GM19238 (cell line): ENCODE results near the gene MT1G.
"Not testable (repeated sequence)": the region's sequence is repeated elsewhere in the genome, so short reads cannot be mapped to it uniquely, and the experiment has no call there.

Experiments
- DNase-seq: peaks from one replicate; pipeline ENCODE4 v3.0.0; 2011; ENCODE audit warnings: low spot score; ENCODE audit not compliant: insufficient read length

The MT1G gene

GRCh38 chr16:56667581-56668571 lies at the start of gene MT1G:
MT1G (minus strand) TSS chr16:56668065; CDS start chr16:56667993, 72 bp downstream.
- no peak for DNase-seq

- DNase-seq = not testable (repeated sequence)
These were observed 49.7 kb upstream of the MT1G start for GRCh38 chr16:56717532-56717931.

- DNase-seq = no peak
These were observed 48.9 kb upstream of the MT1G start for GRCh38 chr16:56716761-56717160.

GRCh38 chr16:56715126-56715525 lies 47.3 kb upstream of the MT1G start:
- DNase-seq = no peak

- no peak for DNase-seq
These were observed 45.9 kb upstream of the MT1G start for GRCh38 chr16:56713794-56714193.

DNA sequence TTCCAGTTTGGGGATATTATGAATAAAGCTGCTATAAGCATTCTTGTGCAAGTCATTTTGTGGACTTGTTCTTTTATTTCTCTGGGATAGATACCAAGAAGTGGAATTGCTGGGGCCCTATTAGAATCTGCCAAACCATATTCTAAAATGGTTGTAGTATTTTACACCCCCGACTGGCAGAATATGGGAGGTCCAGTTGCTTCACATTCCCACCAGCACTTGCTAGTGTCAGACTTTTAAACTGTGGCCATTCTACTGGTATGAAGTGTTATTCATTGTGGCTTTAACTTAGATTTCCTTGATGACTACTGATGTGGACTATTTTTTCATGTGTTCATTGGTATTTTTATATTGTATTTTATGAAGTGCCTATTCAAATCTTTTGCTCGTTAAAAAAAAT lies 44.0 kb upstream of the MT1G start:
- no peak for DNase-seq

- no peak for DNase-seq
These were observed 42.4 kb upstream of the MT1G start for GRCh38 chr16:56710181-56710737.

GRCh38 chr16:56709443-56710040 lies 41.7 kb upstream of the MT1G start:
- no peak for DNase-seq

DNA sequence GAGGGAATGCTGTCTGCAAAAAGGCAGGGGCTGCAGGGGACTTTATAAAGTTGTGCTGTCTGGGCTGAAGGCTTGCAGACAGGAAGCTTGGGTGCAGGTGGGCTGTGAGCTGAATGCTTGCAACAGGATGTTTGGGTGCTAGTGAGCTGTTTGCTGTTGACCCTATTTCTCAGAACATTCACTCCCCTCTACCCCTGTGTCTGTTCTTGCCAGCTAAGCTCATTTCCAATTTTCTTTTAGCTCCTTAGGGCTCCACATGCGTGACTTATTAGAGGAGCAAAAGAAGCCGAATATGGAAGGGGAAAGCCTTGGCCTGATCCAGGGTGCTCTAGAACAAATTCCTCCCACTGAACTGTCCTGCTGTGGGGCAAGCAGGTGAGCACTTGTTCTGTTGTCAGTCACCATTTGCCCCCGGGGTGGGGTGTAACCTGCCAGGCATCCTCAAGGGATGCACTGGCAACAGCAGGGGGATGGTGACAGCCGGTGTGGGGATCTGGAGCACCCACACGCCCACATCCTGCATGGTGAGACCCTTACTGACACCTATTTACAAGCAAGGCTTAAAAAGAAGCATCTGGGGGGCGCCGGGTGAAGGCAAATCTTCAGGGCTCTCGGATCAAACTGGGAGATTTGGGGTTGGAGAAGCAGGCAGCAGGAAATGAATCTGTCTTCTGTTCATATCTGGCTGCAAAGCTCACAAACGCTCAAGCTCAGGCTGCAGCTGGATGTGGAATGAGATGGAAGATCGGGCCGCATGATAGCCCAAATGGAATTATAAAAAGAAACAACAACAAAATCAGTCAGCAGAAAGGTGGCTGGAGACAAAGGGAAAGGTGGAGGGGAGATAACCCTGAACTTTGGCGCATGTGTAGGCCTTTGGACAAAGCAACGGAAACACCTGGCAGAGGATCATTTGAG lies 40.9 kb upstream of the MT1G start:
- DNase-seq = no peak

- no peak for DNase-seq
These were observed 35.0 kb upstream of the MT1G start for GRCh38 chr16:56702836-56703235.

- DNase-seq = no peak
These were observed 33.7 kb upstream of the MT1G start for GRCh38 chr16:56701534-56701933.

DNA sequence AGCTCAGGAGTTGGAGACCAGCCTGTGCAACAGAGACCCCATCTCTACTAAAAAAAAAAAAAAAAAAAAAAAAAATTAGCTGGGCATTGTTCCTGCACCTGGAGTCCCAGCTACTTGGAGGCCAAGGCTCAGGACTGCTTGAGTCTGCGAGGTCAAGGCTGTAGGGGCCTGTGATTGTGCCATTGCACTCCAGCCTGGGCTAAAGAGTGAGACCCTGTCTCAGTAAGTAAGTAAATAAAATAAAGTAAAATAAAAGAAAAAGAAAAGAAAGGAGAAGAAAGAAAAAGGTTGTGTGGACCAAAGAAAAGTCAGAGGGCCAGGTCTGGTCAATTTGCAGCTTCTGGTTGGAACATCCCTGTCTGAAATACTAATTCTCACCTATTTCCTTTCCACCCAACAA lies 32.8 kb upstream of the MT1G start:
- DNase-seq = no peak

DNA sequence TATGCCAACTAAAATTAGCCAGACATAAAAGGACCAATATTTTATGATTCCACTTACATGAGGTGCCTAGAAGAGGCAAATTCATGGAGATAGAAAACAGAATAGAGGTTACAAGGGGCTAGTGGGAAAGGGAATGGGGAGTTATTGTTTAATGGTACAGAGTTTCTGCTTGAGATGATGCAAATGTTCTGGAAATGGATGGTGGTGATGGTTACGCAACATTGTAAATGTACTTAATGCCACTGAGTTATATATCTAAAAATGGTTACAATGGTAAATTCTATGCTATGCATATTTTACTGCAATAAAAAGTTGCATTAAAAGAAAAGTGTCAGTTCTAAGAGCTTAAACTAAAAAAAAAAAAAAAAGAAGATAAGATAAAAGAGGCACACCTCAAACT lies 32.3 kb upstream of the MT1G start:
- DNase-seq = no peak

- no peak for DNase-seq
These were observed 29.7 kb upstream of the MT1G start for GRCh38 chr16:56697456-56698155.

DNA sequence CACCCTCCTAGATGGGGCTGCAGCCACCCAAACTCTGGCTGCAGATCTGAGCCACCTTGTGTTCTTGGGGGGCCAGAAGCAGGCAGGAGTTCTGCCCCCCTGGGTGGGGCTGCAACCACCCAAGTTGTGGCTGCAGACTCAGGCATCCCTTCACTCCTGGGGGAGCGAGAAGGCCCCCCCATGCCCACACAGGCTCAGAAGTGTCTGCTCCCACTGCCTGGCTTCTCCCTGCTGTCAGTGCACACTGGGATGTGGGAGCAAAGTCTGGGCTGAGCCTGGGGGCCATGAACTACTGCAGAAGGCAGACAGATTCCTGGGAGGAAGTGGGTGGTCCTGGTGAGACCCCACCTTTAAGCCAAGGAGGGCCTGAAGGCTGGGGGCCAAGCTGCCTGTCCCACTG lies 27.4 kb upstream of the MT1G start:
- DNase-seq = no peak

DNA sequence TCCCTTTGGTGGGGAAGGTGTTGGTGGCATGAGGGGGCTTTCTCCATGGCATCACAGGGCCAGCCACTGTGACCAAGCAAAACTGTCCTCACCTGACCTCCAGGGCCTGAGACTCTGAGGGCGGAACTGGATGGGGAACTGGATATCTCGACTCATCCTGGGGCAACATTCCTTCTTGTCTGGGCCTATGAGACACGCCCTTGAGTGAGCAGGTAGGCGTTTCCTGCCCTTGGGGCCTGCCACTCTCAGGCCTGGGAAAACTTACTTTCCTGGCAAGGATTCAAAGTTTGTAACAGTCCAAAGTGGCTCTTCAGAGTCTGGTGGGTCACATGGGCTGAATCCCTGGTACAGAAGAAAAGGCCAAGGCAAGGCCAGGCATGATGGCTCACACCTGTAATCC lies 24.0 kb upstream of the MT1G start:
- no peak for DNase-seq

DNA sequence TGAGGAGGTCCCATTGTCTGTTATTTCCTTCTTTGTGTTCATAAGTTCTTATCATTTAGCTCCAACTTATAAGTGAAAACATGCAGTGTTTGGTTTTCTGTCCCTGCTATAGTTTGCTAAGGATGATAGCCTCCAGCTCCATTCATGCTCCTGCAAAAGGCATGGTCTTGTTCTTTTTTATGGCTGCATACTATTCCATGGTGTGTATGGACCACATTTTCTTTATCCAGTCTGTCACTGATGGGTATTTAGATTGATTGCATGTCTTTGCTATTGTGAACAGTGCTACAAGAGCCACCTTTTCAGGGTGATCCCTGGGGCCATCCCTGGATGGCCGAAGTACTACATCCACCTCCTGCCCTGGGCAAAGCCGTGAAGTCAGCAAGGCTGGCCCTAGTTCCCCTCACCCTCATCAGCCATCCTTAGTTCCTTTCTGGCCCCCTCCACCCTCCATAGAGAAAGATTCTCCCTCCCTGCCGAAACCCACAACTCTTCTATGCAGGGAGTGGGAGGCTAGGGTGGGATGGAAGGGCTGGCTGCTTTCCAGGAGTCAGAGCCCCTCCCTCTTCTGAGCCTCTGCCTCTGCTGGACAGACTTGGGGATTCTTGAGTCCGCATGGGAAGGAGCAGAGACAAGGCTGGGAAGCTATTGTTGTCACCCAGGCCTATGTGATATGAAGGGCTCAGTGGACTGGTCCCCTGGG lies 22.7 kb upstream of the MT1G start:
- DNase-seq = no peak

DNA sequence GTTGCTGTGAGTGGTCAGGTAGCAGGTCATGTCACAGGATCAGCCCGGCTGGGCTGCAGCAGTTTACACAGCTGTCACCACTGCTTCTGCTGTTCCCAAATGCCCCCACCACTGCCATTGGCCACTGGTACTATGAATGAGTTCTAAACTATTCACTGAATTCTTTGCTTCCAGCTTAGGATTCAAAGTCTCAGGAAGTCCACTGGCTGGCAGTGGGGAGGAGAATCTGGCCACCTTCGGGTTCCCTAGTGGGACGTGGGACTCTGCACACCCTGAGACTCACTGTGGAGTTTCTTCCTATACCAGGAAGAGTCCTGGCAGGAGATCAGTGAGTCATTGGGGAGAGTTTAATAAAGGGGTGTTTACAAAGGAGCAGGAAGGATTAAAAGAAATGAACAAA lies 21.3 kb upstream of the MT1G start:
- DNase-seq = no peak

GRCh38 chr16:56688762-56689161 lies 20.9 kb upstream of the MT1G start:
- DNase-seq = no peak

DNA sequence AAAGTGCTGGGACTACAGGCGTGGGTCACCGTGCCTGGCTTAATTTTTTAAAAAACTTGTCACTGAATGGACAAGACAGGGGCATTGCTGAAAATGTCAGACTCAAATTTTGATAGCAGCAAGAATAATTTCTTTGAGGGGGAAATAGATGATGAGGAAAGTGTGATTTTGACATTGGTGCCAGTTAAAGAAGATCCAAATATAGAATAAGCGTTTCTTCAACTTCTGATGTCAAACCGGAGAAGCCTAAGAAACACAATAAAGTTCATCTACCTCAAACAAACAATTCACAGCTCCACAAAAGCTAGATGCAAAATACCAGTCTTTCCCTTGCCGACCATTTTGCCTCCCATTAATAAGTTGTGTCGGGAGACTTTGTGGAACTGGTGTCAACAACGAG lies 18.9 kb upstream of the MT1G start:
- DNase-seq = no peak
